ENCODE results near the gene EVC.

GRCh38 chr4:5784021-5784420 lies 73.0 kb downstream of the EVC start:
- TF ChIP-seq CTCF (IDR thresholded peaks at IDR 0.05) (no peak), POLR2A (IDR thresholded peaks at IDR 0.05) (no peak)
